ENCODE results near the gene MINDY2. TPM values are rescaled to one million over a fixed set of nuclear protein-coding genes. Genes with fewer than 3 reads are reported as not detected.
"Not testable (repeated sequence)": the region's sequence is repeated elsewhere in the genome, so short reads cannot be mapped to it uniquely, and the experiment has no call there.

MINDY2 gene
- total RNA-seq, 6 experiments from 2014 or later = 4.2 to 8.8 (median 5.5) TPM

DNA sequence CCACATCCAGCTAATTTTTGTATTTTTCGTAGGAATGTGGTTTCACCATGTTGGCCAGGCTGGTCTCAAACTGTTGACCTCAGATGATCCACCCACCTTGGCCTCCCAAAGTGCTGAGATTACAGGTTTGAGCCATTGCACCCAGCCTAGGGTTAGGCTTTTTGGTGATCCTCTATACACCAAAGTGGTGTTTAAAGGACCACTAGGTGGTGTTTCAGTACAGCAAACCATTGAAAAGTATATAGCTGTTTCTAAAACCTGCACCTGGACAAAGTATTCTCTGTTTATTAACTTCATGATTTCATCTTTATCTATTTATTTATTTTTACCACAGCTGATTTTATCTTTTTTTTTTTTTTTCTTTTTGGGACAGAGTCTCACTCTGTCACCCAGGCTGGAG lies 68.4 kb downstream of the MINDY2 start:
- H3K4me1 ChIP-seq = no peaks in the 10 kb centered on the region
- no peaks in the 10 kb centered on the region for H3K27me3 ChIP-seq
- intact Hi-C loops (cut with DNase I) = no loop called here
- no CpG with 5 or more reads among the region's 1 CpG for WGBS (ENCODE audit: insufficient coverage, low coverage, low lambda C conversion rate, missing lambda C conversion rate)
- no peak overlapping the region for H3K27ac ChIP-seq
- TF ChIP-seq POLR2A (IDR thresholded peaks at IDR 0.05) = no peak
- TF ChIP-seq, protein P1, sequence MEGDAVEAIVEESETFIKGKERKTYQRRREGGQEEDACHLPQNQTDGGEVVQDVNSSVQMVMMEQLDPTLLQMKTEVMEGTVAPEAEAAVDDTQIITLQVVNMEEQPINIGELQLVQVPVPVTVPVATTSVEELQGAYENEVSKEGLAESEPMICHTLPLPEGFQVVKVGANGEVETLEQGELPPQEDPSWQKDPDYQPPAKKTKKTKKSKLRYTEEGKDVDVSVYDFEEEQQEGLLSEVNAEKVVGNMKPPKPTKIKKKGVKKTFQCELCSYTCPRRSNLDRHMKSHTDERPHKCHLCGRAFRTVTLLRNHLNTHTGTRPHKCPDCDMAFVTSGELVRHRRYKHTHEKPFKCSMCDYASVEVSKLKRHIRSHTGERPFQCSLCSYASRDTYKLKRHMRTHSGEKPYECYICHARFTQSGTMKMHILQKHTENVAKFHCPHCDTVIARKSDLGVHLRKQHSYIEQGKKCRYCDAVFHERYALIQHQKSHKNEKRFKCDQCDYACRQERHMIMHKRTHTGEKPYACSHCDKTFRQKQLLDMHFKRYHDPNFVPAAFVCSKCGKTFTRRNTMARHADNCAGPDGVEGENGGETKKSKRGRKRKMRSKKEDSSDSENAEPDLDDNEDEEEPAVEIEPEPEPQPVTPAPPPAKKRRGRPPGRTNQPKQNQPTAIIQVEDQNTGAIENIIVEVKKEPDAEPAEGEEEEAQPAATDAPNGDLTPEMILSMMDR (IDR thresholded peaks at IDR 0.05) = peak in 2 of 4 donors; percentile 19 to 37
- no peaks in the 10 kb centered on the region for H3K36me3 ChIP-seq
- DNase-seq (no peak), ATAC-seq (peak in 3 of 4 donors; percentile 36 to 57 (median 56))
- H3K4me3 ChIP-seq = no peak overlapping the region
- no peaks in the 10 kb centered on the region for H3K9me3 ChIP-seq

DNA sequence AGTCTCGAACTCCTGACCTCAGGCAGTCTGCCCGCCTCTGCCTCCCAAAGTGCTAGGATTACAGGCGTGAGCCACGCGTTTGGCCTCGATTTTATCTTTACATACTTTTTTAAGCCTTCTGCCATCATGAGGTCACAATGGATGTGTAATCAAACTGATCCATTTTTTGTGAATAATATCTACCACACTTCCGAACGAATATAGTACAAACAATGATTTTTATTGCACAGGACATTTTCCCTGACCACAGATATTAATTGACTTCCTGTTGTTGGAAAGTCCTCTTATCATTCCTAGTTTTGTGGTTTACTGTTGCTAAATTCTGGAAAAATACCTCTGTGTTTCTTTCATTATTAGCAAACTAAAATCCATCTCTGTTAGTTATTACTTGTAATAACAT lies 68.9 kb downstream of the MINDY2 start:
- H3K4me1 ChIP-seq = no peaks in the 10 kb centered on the region
- H3K9me3 ChIP-seq = no peaks in the 10 kb centered on the region
- H3K36me3 ChIP-seq = no peaks in the 10 kb centered on the region
- DNase-seq (no peak), ATAC-seq (peak in 2 of 4 donors; percentile 14 to 34)
- 60% methylated on average over 7 of the region's 8 CpGs for WGBS (ENCODE audit: insufficient coverage, low coverage, low lambda C conversion rate, missing lambda C conversion rate)
- TF ChIP-seq, protein P1 (IDR thresholded peaks at IDR 0.05) = no peak
- TF ChIP-seq POLR2A (IDR thresholded peaks at IDR 0.05) = no peak
- intact Hi-C loops (cut with DNase I) = no loop called here
- H3K4me3 ChIP-seq = no peak overlapping the region
- no peak overlapping the region for H3K27ac ChIP-seq
- no peaks in the 10 kb centered on the region for H3K27me3 ChIP-seq

DNA sequence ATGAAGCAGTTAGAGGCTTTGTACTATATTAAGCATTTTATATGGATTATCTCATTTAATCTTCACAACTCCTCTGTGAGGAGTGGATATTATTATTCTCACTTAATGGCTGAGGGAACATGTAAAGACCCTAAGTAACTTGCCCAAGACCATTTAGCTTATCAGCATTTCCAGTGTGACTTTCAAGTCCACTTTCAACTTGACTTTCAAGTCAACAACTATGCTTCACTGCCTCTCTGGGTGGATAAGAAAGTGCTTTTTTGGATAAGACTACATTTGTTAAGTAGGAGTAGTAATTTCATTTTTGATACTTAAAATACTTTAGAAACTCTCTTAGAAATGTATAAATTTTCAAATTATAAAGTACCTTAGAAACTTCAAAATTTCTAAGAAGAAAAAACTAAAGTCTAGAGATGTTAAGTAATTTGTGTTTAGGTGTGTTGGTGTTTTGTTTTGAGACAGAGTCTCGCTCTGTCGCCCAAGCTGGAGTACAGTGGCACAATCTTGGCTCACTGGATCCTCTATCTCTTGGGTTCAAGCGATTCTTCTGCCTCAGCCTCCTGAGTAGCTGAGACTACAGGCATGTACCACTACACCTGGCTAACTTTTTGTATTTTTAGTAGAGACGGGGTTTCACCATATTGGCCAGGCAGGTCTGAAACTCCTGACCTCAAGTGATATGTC lies 71.8 kb downstream of the MINDY2 start:
- intact Hi-C loops (cut with DNase I) = no loop called here
- WGBS (ENCODE audit: insufficient coverage, low coverage, low lambda C conversion rate, missing lambda C conversion rate) = 97% methylated on average over 3 of the region's 4 CpGs
- H3K4me3 ChIP-seq = no peak overlapping the region
- TF ChIP-seq, protein P1 (IDR thresholded peaks at IDR 0.05) = no peak
- TF ChIP-seq POLR2A (IDR thresholded peaks at IDR 0.05) = no peak
- DNase-seq = no peak
- H3K9me3 ChIP-seq = no peaks in the 10 kb centered on the region
- H3K4me1 ChIP-seq = no peaks in the 10 kb centered on the region
- peaks cover 0 to 6% (median 0%) of the 10 kb centered on the region in 4 donors for H3K36me3 ChIP-seq
- no peak for ATAC-seq
- no peak overlapping the region for H3K27ac ChIP-seq
- no peaks in the 10 kb centered on the region for H3K27me3 ChIP-seq

DNA sequence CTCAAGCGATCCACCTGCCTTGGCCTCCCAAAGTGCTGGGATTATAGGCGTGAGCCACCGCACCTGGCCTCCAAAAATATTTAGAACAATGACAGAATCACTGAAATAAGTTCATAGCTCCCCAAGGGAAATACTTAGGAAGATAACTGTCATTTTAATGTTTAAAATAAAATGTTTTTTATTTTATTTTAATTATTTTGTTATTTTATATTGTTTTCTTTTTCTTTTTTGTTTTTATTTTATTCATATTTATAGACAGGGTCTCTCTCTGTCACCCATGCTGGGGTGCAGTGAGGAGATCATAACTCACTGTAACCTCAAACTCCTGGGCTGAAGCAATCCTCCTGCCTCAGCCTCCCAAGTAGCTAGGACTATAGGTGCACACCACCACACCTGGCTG lies 80.1 kb downstream of the MINDY2 start:
- intact Hi-C loops (cut with DNase I); DNase-seq; H3K4me3 ChIP-seq; H3K4me1 ChIP-seq; ATAC-seq; H3K27ac ChIP-seq; H3K27me3 ChIP-seq; H3K9me3 ChIP-seq: not testable (repeated sequence)
- H3K36me3 ChIP-seq = peaks cover 0 to 14% (median under 1%) of the 10 kb centered on the region in 4 donors
- 100% methylated on average over 3 of the region's 3 CpGs for WGBS (ENCODE audit: insufficient coverage, low coverage, low lambda C conversion rate, missing lambda C conversion rate)

DNA sequence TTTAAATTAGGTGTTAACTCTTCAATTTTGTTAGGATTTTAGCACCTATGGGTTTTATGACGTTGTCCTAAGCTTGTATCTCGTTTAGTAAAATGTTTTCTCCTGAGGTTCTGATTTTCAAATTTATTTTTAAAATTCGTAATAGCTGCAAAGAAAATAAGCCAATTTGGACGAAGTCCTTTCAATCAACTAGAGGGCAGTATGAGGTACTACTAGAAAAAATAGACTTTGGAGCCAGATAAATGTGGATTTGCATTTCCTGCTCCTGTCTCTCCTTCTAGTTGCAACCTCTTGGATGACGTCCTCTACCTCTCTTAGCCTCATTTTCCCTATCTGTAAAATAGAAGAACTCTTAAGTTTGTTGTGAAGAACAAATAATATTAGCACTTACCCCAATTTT lies 81.2 kb downstream of the MINDY2 start:
- DNase-seq (no peak), ATAC-seq (peak in 1 of 4 donors; percentile 50)
- H3K36me3 ChIP-seq = peaks cover 0 to 11% (median under 1%) of the 10 kb centered on the region in 4 donors
- no peak overlapping the region for H3K4me3 ChIP-seq
- H3K27ac ChIP-seq = no peak overlapping the region
- no peaks in the 10 kb centered on the region for H3K9me3 ChIP-seq
- no peaks in the 10 kb centered on the region for H3K27me3 ChIP-seq
- TF ChIP-seq, protein P1 (IDR thresholded peaks at IDR 0.05) = peak in 2 of 4 donors; percentile 17 to 21
- no peak for TF ChIP-seq POLR2A (IDR thresholded peaks at IDR 0.05)
- intact Hi-C loops (cut with DNase I) = no loop called here
- 67% methylated on average over 5 of the region's 5 CpGs for WGBS (ENCODE audit: insufficient coverage, low coverage, low lambda C conversion rate, missing lambda C conversion rate)
- H3K4me1 ChIP-seq = no peaks in the 10 kb centered on the region

Data from right lobe of liver (tissue), 6 donors.